ENCODE results near the gene FGD3.

Gene FGD3

DNA sequence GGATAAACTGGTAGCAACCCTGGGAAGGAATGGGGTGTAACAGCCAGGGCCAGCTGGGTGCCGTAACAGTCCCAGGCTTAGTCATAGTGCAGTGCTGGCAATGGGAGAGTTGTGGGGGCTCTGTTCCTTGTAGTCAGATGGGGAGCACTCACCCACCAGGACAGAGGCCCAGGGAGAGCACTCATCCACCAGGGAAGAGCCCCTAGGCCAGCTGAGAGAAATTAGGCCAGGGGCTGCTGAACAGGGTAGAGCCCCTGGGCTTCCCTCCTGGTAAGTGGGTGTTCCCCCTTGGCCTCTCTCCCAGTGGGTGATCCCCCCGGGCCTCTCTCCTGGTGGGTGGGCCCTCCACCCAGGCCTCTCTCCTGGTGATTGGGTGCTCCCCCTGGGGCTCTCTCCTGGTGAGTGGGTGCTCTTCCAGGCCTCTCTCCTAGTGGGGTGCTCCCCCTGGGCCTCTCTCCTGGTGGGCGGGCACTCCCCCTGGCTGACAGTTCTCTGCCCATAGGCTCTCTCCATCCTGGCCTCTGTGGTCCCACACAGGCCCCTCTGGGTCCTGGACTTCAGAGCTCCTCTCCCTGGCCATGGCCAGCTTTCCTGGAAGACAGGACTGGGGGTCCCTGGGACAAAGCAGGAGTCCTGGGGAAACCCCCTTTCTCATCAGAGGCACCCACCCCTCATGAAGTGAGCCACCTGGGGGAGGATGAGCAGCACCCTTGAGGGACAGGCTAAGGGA lies 13.4 kb downstream of the FGD3 start:
- DNase-seq: no peak

DNA sequence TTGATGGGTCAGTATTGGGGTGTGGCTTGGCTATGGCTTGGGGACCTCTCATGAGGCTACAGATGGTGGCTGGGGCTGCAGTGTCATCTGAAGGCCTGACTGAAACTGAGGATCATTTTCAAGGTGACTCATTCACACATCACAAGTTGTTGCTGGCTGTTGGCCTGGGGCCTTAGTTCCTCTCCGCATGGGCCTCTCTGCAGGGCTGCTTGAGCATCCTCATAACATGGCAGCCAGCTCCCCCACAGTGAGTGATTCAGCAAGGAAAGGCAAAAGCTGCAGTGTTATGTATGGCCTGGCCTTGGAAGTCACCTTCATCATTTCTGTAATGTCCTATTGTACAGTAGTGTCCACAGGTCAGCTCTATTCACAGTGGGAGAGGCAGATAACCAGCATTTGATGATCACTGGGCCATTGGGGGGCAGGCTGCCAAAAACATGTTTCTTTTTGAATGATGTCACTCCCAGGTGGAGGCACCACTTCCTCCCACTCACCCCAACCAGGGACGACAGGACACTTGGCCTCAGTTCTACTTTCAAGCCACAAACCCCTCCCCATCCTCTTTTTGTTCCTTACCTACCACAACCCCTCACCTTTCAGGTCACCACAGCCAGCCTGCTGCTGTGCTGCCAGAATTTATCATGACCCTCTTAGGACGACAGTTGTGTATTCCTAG lies 14.4 kb downstream of the FGD3 start:
- no peak for DNase-seq

DNA sequence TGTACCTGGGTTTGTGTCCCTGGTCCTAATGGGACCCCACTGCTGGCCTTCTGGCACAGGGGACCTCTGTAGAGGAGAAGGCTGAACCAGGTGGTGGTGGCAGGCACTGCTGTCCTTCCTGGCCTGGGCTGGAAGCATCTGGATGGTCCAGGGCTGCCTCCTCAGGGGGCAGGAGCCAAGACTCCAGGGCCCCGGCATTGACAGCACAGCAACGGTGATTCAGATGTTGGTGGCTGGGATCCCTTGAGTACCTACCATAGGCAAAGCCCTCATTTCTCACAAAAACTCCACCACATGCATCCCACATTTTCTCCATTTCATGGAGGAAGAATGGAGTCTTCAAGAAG lies 15.0 kb downstream of the FGD3 start:
- no peak for DNase-seq

DNA sequence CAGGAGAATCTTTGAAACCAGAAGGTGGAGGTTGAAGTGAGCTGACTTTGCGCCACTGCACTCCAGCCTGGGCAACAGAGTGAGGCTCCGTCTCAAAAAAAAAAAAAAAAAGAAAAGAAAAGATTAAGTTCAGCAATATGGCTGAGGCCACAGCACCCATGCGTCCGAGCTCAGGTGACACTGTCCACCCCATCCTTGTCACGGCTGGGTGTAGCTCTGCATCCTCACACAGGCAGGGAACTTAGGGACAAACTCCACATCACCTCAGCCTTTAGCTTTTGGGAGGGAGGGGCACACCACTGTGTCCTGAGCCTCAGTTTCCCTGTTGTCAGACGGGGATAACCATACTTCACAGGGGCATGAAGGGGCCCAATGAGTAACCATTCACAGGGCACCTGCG lies 15.5 kb downstream of the FGD3 start:
- no peak for DNase-seq

DNA sequence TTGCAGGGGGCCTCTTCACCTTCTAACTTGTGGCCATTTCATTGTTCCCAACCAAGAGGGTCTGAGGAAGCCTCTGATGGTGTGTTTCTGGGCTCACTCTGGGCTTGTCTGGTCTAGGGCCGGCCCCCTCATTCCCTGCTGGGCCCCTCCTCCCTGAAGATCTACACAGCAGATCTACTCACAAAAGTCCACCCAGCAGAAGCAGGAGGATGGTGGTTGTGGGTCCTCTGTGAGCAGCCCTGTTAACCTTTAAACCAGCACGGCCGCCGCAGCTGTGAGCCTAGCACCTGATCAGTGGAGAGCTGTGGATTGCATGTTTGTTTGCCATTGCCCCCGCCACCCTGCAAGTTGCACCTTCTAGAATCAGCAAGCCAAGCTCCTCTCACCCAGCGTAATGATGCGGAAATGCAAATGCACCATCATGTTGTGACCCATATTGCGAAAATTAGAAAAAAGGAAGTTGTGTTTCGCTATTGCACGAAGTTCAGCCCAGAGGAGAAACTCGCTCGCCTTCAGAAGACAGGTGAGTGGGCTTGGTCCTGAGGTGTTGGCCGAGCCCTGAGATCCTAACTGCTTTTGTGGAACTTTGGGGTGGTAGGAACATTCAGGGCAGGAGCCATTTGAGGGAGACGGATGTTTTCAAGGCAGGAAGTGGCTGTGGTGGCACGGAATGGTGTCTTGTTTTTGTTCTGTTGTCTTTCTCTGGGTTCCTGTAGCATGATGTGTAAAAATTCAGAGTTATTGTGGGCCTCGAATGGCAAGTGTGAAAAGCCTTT lies 16.7 kb downstream of the FGD3 start:
- DNase-seq: no peak

DNA sequence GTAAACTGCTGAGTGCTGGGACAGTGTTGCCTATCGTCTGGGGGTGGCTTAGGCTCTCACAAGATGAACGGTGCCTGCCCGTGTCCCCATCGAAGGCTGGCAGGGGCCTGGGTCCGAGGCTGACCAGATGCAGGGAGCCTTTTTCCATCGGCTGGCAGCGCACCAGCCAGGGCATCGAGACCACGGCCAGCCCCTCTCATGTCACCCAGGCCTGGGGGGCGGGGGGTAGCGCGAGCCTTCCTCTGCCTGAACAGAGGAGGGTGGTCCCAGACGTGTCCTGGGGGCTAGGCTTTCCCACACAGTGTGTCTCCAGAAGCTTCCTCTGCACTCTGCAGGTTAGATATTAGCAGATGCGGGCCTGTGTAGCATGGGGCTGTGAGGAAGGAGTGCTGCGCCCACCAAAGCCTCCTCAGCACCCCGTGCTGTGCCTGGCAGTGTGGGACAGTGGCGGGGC lies 17.3 kb downstream of the FGD3 start:
- DNase-seq: no peak

DNA sequence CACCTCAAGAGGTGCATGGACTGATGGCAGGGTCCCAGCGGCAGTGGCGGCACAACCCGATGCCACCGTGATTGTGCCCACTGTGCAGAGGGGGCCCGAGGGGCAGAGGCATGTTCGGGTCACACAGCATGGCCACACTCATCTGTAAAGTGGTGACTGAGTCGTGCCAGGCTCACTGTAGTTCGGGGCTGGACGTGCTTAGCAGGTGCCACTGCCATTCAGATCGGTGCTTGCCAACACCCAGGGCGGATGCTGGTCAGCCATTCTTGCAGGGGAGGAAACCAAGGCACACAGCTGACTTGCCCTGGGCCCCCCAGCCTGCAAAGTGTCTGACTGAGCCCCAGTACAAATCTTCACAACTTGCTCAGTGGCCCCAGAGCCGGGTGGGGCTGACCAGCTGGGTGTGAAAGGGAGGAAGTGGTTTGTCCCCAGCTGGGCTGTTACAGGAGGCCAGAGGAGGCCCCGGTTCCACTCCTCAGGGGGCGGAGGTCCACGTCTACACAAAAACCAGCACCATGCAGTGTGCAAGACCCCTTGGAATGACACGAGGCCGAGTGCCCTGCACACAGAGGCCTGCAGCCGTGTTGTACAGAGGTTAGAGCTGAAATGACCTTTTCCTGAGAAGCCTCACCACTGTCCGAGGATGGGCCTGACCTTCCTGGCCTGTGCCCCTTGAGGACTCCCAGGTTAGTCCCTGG lies 17.9 kb downstream of the FGD3 start:
- DNase-seq: no peak

DNA sequence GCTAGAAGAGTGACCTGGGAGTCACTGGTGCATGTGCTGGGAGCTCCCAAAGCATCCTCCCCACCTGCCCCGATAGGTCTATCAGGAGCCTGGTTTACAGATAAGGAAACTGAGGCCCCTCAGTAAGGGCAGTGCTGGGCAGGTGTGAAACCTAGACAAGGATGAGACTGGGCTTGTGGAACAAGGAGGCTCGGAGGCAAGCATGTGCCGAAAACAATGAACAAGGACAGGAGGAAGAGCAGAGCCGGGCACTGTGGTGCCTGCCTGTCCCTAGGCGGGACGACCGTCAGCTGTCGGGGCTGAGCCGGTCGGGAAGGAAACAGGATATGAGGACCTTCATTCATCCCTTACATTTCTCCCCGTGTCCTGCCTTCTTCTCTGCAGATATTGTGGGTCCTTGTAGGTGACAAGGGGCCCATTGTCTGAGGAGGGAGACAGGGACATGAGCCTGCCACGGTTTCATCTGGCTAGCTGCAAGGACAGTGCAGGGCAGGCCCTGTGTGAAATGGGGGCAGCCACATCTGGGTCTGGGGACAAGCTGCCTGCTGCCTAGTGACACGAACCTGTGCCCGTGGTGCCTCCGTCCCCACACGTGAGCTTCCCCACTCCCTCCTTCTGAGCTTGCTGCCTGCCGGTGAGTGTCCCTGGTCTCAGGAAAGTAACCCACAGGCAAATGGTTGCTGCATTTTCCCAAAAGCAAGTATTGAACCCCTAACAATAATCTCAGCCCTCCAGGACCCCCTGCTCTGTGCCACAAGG lies 18.6 kb downstream of the FGD3 start:
- no peak for DNase-seq

DNA sequence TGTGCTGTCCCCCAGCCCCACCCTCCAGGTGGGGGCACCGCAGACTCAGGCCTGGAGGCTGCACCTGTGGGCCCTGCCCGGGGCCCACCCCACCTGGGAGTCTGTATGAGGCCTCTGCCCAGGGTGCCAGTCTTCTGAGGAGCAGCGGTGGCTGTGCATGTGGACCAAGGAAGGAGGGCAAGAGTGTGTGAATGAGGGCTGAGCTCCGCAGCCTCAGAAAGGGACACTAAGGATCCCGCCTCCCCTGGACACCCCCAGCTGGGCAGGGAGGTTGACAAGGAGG lies 19.1 kb downstream of the FGD3 start:
- no peak for DNase-seq

DNA sequence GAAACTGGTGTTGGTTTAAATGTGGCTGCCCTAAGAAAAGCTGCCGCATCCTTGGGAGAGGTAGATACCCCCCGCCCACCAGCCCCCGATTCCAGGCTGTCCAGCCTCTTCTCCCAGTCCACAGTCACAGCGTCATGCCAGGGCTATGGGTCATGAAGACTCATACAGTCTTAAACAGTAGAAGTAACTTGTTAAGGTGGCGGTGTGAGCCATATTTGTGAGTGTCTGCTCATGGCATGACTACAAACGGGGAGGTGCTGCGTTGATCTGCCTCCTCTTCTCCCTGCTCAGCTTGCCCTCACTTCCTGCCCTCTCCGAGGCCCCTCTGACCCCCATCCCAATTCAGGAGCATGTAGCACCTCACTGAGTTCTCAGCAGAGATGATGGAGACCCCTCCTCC lies 20.8 kb downstream of the FGD3 start:
- DNase-seq: no peak

DNA sequence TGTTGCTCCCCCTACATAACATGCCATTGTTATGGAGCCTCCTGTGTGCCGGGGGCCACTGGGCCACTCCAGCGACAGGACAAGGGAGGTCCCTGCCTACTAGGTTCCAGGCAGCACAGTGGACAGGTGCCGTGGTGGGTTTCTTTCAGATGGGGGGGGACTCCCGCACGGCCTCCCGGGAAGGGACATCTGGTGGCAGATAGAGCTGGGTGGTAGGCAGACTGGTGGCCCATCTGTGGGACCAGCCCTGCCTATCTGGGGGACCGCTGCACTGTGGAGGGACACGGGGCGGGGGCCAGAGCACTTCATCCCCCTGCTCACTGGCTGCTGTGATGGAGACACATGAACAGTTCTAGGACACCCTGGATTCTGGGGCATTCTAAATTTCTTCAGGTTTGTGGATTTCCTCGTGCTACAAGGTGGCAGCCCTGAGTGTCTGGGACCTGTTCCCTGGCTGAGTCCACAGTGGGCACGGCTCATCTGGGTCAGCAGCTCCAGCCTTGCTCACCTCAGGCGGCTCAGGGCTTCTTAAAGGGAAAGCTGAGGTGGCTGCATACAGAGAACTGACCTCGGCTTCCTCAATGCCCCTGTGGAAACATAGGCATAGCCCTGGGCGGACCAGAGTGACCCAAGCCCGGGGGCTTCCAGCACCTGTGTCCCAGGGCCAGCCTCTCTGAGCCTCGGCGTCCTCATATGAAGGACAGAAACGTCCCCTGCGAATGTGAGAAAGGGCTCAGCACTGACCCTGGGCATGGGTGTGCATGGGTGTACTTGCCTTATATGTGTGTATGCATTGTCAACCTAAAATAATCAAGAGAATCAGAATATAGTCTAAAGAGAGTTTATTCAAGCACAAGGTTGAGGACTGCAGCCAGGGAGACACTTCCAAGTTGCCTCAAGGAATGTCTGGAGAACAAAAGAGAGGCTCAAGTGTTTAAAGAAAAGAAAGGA lies 22.5 kb downstream of the FGD3 start:
- no peak for DNase-seq

DNA sequence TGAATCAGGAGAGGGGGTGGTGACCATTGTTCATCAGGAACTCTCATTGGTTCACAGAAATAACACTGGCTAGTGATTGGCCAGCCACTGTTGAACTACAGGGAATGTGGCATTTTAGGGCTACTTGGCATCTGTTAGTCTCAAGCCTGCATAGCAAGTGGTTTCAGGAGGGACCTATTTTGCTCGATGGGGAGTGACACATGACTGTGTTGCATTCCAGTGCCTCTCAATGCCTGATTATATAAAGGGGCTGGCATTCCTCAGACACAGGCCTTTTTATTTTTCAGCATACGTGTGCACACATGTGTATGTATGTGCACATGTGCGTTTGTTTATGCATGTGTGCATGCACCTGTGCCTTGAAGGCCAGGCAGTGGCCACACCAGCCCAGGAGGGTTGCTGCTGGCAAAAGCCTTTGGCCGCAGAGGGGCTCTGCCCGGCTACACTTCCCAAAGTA lies 23.2 kb downstream of the FGD3 start:
- DNase-seq: no peak

DNA sequence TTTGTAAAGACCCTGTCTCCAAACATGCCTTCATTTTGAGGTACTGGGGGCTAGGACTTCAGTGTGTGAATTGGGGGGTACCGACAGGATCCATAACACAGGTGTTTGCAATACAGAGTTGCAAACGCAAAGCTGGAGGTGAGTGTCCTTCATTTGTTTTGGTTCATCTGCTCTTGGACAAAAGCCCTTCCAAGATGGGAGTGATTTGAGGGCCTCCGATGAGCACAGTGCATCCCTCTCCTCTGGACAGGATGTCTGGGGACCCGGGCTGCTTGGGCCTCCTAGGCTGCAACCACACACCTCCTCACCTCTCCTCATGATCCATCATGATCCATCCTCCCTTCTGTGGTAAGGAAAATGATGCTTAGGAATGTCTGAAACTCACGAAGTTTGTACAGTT lies 23.8 kb downstream of the FGD3 start:
- no peak for DNase-seq

DNA sequence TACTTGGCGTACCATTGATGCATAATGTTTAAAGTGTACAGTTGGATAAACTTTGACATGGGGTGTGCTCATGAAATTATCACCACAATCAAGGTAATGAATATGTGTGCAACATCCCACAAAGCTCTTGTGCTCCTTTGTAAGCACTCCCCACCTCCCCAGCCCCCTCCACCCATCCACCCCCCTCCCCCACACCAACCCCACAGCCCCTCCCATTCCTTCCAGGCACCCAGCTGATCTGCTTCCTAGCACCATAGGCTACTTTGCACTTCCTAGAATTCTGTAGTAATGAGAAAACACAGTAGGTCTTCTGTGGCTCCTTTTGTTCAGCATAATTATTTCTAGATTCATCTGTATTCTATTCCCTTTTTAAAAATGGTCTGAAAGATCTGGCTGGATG lies 24.5 kb downstream of the FGD3 start:
- DNase-seq: no peak

DNA sequence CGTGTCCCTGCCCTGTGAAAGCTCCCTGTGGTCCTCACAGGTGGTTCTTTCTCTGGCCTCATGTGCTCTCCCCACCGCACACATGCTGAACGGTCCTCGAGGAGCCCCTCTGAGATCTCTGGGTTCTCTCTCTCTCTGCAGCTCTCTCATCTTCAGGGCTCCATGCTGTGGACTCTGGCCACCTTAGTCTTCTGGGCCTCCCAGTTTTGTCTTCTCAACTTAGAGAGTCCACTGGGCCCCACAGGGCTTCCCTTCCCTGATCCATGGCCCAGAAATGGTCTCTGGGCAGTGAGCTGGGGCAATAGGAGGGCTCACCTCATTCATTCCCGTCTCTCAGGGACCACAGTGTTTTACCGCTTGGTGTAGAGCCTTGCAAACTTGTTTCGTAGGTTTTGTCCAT lies 26.4 kb downstream of the FGD3 start:
- no peak for DNase-seq

DNA sequence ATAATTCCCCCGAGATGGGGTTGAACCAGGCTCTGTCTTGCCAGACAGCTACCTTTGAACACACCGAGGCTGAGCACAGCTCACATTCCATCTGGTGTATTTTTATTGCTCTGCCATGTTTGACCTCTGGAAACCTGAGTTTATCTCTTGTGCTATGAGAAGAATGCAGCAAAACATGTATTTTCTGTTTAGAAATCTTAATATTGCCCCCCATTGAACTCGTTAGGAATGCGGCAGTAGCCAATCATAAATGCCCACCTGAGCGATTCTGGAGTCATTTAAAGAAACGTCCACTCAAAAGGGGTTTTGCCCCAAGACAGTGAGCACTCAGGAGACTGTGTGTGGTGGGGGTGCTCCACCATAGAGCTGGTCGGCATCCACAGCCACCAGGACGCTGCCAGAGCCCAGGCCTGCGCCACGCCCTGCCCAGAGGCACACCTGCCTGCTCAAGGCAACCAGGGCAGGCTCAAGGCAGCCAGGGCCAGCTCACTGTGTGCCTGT lies 26.9 kb downstream of the FGD3 start:
- DNase-seq: no peak

DNA sequence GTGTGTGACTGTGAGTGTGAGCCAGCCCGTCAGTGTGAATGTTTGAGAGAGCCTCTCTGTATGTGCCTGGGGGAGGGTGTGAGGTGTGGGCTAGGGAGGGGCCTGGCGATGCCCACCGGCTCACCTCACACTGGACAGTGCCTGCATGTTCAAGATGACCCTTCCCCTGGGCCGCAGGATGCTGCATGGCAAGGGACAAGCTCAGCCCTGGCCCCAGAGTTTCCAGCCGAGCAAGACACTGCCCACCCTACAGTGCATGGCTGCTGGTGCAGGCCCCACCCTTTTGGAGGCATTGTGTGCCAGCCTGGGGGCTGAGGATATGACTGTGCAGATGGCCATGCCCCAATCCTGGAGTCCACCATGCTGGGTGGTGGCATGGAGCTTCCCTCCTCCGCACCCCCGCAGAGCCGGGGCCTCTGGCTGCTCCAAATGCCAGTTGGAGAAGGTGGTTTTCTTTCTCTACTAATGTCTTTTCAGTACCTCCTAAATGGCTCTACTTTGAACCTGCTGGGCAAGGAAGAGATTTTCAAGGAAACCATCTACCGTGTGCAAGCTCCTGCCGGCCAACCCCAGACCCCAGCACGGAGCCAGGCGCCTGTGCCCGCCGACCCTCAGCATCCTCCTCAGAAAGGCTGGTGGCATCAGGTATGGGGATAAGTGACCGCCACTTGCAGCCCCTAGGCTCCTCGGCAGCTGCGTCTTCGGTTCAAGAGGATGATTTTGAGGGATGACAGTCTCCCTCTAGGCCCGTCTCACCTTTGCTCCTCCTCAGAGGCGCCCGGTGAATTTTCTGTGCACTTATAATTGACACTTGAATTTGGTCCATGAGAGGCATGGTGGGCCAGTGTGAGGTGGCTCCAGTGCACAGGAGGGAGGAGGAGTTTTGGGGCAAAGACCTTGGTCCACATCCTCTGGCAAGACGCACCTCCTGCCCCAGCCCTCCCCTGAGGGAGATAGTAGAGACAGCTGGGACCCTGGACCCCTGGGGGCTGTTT lies 27.7 kb downstream of the FGD3 start:
- no peak for DNase-seq

DNA sequence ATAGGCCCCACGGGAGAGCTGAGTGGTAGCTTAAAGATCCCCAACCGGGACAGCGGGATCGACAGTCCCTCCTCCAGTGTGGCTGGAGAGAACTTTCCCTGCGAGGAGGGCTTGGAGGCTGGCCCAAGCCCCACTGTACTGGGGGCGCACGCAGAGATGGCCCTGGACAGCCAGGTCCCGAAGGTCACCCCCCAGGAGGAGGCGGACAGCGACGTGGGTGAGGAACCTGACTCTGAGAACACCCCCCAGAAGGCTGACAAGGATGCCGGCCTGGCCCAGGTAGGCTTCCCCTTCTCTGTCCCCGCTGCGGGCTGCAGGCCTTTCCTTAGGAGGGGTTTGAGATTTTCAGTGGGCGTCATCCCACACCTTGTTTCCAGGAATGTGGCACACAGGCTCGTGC lies 29.1 kb downstream of the FGD3 start:
- no peak for DNase-seq

DNA sequence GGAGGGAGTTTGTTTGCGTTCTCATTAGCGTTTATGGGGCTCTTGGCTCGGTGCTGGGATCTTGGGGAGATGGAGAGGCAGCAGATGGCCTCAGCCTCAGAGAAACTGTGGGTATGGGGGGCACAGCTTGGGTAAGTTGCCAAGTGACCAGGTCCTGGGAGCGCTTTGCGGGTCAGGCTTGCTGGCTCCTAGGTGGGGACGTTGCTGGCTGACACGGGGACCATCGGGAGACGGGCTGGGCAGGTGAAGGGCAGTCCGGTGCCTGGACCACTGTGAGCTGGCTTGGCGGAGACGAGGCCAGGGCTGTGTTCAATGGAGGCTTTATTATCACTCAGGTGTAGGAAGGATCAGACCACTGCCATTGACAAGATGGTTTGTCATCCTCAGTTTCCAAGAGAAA lies 30.0 kb downstream of the FGD3 start:
- DNase-seq: no peak

DNA sequence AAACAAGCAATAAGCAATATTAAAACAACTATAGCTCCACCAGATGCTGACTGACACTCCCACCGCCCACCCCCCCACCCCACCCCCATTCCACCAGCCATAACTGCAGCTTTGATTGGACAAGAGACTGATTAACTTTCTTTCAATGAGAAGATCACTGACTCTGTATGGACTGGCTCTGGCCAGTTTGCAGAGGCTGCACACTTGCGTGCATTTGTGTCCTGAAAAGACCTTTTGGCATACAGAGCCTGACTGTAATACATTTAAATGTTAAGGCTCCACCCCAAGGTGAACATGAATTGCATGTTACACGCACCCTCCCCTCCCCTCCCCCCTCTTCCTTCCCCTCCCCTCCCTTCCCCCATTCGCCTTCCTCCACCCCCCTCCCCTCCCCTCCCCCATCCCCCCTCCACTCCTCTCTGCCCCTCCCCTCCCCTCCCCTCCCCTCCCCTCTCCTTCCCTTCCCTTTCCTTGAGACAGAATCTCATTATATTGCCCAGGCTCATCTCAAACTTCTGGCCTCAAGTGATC lies 31.1 kb downstream of the FGD3 start:
- DNase-seq: no peak
